HepG2 (cell line): Measurements from ENCODE around the gene CTNND1. TPM values are rescaled to one million over a fixed set of nuclear protein-coding genes. Genes with fewer than 3 reads are reported as not detected.

Experiments
- BRCA1 ChIP-seq: sonication (generic); formaldehyde crosslinking; IDR thresholded peaks from 2 replicates; pipeline ENCODE4 v1.4.0; 2020; ENCODE audit warnings: missing genetic modification reagents
- CCAR2 ChIP-seq: fragments of 200-400 bp; formaldehyde crosslinking; optimal IDR thresholded peaks from 2 replicates; pipeline ENCODE3; 2018; ENCODE audit warnings: low read depth, mild to moderate bottlenecking, low read length, moderate library complexity
- EP300 ChIP-seq, 3 experiments: sonication (generic) in 1 of 3; formaldehyde crosslinking in 1 of 3; IDR thresholded peaks; 2 replicates each; pipeline versions ENCODE4 v1.5.1 to v1.6.1; 2011 to 2020; ENCODE audit warnings: low read depth in 2 of 3, low read length in 2 of 3, borderline replicate concordance in 1 of 3, improper control_type of control experiment in 1 of 3, mild to moderate bottlenecking in 1 of 3, missing genetic modification reagents in 1 of 3, moderate library complexity in 1 of 3
- ETV5 ChIP-seq: IDR thresholded peaks from 2 replicates; pipeline ENCODE4 v1.6.1; 2018; ENCODE audit warnings: missing biosample characterization, missing genetic modification reagents, inconsistent platforms, borderline replicate concordance
- HNRNPL ChIP-seq: fragments of 200-400 bp; formaldehyde crosslinking; IDR thresholded peaks from 2 replicates; pipeline ENCODE4 v1.6.1; 2017; ENCODE audit warnings: mild to moderate bottlenecking, low read depth, low read length
- RARG ChIP-seq: sonication (generic); formaldehyde crosslinking; IDR thresholded peaks from 2 replicates; pipeline ENCODE4 v1.4.0; 2020; ENCODE audit warnings: low read depth, mild to moderate bottlenecking, missing genetic modification reagents
- SALL2 ChIP-seq: sonication (generic); formaldehyde crosslinking; IDR thresholded peaks from 2 replicates; pipeline ENCODE4 v1.8.1; 2023; ENCODE audit warnings: mild to moderate bottlenecking, missing genetic modification reagents, inconsistent platforms
- SMAD1 ChIP-seq: sonication (generic); formaldehyde crosslinking; IDR thresholded peaks from 2 replicates; pipeline ENCODE4 v1.4.0; 2020; ENCODE audit warnings: missing genetic modification reagents, low read depth, mild to moderate bottlenecking, borderline replicate concordance
- THYN1 ChIP-seq: sonication (generic); formaldehyde crosslinking; IDR thresholded peaks from 2 replicates; pipeline ENCODE4 v1.8.1; 2023; ENCODE audit warnings: low read depth, mild to moderate bottlenecking, moderate library complexity, missing genetic modification reagents, borderline replicate concordance
- ZFX ChIP-seq: sonication (generic); formaldehyde crosslinking; IDR thresholded peaks from 2 replicates; pipeline ENCODE4 v1.4.0; 2020; ENCODE audit warnings: mild to moderate bottlenecking, low read depth, missing genetic modification reagents, moderate library complexity
- ZHX1 ChIP-seq: sonication (generic); formaldehyde crosslinking; IDR thresholded peaks from 2 replicates; pipeline ENCODE4 v1.8.1; 2022; ENCODE audit warnings: low read depth, mild to moderate bottlenecking, missing genetic modification reagents
- ZNF124 ChIP-seq: sonication (generic); formaldehyde crosslinking; IDR thresholded peaks from 2 replicates; pipeline ENCODE4 v1.4.0; 2020; ENCODE audit warnings: missing genetic modification reagents
- ZNF580 ChIP-seq: IDR thresholded peaks from 2 replicates; pipeline ENCODE4 v1.6.1; 2016; ENCODE audit warnings: low read depth, borderline replicate concordance
- polyA plus RNA-seq, 8 experiments: library from polyadenylated mRNA; depleted of rRNA in 3 of 8; stranded (reverse) in 7 of 8; unstranded in 1 of 8; fragments of >200 nt; fragmentation: Illumina TruSeq in 4 of 8; extraction: Trizol in 4 of 8; gene quantifications; 2 replicates each; pipeline versions ENCODE4 v1.2.1 to v1.2.3, GENCODE V29; 2011 to 2016; ENCODE audit warnings: low read depth in 4 of 8, missing spikeins in 1 of 8, mixed read lengths in 1 of 8; ENCODE audit not compliant: insufficient read depth in 1 of 8
- total RNA-seq, 5 experiments: library from RNA; depleted of rRNA; stranded (reverse); fragments of >200 nt; fragmentation: Illumina TruSeq; extraction: Trizol; gene quantifications; 2 replicates each; pipeline ENCODE4 v1.2.3, GENCODE V29; 2016; ENCODE audit warnings: low read depth in 1 of 5
- TF ChIP-seq, protein P1 (sequence below): sonication (generic); formaldehyde crosslinking; IDR thresholded peaks from 2 replicates; pipeline ENCODE4 v1.8.0; 2022; ENCODE audit warnings: mild to moderate bottlenecking, missing genetic modification reagents

The CTNND1 gene
- total and polyA plus RNA-seq, 2 of the 13 experiments (the other 11 are each of a cell fraction or from before 2014, with no cell fraction given), result 117 to 128 TPM

DNA sequence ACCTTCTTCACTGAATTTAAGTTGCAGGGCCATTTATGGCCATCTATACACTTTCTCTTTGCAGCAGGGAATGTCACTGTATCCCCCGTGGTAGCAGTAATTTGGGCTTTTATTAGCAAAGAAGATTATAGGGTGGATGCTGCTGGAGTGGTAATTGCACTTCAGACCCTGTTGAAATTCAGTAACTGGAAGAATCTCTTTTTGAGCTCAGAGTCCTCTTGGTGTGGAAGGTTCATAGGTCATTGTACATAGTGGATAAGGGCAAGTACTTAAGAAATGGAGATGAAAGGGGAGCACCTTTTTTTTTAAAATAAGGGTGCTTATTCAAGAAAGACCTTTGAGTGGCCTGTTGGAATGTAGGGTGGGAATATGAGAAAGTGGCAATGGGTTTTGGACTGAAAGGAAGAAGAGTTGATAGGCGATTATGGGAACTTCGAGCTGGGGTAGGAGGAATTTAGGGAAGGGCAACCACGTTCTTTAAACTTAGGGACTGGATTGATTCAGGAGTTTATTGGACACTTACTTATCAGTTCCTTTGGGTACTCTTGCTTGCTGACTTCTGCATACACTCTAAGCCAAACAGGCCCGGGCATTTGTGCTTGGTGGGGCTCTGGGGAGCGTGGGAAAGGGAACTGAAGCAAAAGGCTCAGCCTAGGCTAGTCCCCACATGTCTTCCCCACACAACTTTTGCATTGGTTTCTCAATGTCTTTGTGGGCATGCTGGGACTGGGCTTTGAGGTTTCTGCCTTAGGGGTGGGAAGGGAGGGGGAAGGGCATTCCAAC is 26.5 kb downstream of the CTNND1 start (continued):
- TF ChIP-seq, protein P1, sequence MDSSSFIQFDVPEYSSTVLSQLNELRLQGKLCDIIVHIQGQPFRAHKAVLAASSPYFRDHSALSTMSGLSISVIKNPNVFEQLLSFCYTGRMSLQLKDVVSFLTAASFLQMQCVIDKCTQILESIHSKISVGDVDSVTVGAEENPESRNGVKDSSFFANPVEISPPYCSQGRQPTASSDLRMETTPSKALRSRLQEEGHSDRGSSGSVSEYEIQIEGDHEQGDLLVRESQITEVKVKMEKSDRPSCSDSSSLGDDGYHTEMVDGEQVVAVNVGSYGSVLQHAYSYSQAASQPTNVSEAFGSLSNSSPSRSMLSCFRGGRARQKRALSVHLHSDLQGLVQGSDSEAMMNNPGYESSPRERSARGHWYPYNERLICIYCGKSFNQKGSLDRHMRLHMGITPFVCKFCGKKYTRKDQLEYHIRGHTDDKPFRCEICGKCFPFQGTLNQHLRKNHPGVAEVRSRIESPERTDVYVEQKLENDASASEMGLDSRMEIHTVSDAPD (CRISPR knock-in tag), result no peak
- TF ChIP-seq ZHX1, result no peak
- TF ChIP-seq HNRNPL, result no peak
- no peak for TF ChIP-seq SALL2 (CRISPR knock-in tag)
- no peak for TF ChIP-seq CCAR2
- TF ChIP-seq ZFX (CRISPR knock-in tag), result no peak
- TF ChIP-seq ZNF124 (CRISPR knock-in tag), result no peak
- no peak for TF ChIP-seq RARG (CRISPR knock-in tag)
- peak in 1 of 2 experiments; percentile 42; a peak in 1 of 4 replicates for TF ChIP-seq EP300 (IDR thresholded peaks at IDR 0.05; ENCODE audit: low read depth in 2 of 2, low read length in 2 of 2)
- no peak for TF ChIP-seq EP300 (CRISPR knock-in tag; IDR thresholded peaks at IDR 0.05; ENCODE audit: borderline replicate concordance)
- TF ChIP-seq BRCA1 (CRISPR knock-in tag), result no peak
- no peak for TF ChIP-seq ETV5 (CRISPR knock-in tag)
- no peak for TF ChIP-seq SMAD1
- no peak for TF ChIP-seq ZNF580
- TF ChIP-seq THYN1 (CRISPR knock-in tag), result no peak
